Lung (tissue), 12 donors: Measurements from ENCODE around the gene COL13A1. TPM values are rescaled to one million over a fixed set of nuclear protein-coding genes. Genes with fewer than 3 reads are reported as not detected.

Experiments
- ATAC-seq: fragments of 200-7000 bp; cut with Tn5 transposase; one replicate; pipeline ENCODE4 v1.9.1; 2020; ENCODE audit warnings: moderate number of reproducible peaks; ENCODE audit not compliant: insufficient read depth, low FRiP score
- DNase-seq, 3 donors: peaks; one replicate each; pipeline ENCODE4 v3.0.0-alpha.2; 2013 to 2017
- H3K27ac ChIP-seq, 2 donors: one replicate each; pipeline ENCODE4 v1.5.1; 2013; ENCODE audit warnings: mild to moderate bottlenecking in 2 of 2, moderate library complexity in 2 of 2, control low read depth in 1 of 2, inconsistent platforms in 1 of 2, low read depth in 1 of 2, low read length in 1 of 2
- H3K27me3 ChIP-seq, 3 donors: one replicate each; pipeline ENCODE4 v1.5.1; 2013; ENCODE audit warnings: low read length in 2 of 3; ENCODE audit not compliant: control insufficient read depth in 3 of 3, insufficient read depth in 3 of 3
- H3K36me3 ChIP-seq, 4 donors: one replicate each; pipeline ENCODE4 v1.5.1; 2013; ENCODE audit warnings: low read length in 4 of 4, mild to moderate bottlenecking in 1 of 4, moderate library complexity in 1 of 4; ENCODE audit not compliant: control insufficient read depth in 4 of 4, insufficient read depth in 4 of 4
- H3K4me1 ChIP-seq, 5 donors: one replicate each; pipeline ENCODE4 v1.5.1; 2013; ENCODE audit warnings: low read length in 5 of 5, mild to moderate bottlenecking in 2 of 5, moderate library complexity in 1 of 5; ENCODE audit not compliant: control insufficient read depth in 5 of 5, insufficient read depth in 5 of 5
- H3K4me3 ChIP-seq: one replicate; pipeline ENCODE4 v1.5.1; 2013; ENCODE audit warnings: mild to moderate bottlenecking, control low read depth, moderate library complexity
- H3K9ac ChIP-seq, 2 donors: one replicate each; pipeline ENCODE4 v1.5.1; 2013; ENCODE audit warnings: low read length in 2 of 2, control low read depth in 1 of 2; ENCODE audit not compliant: insufficient read depth in 1 of 2
- H3K9me3 ChIP-seq, 4 donors: one replicate each; pipeline ENCODE4 v1.5.1; 2013; ENCODE audit warnings: low read length in 3 of 4, mild to moderate bottlenecking in 1 of 4, moderate library complexity in 1 of 4; ENCODE audit not compliant: control insufficient read depth in 4 of 4, insufficient read depth in 3 of 4
- CTCF ChIP-seq: IDR thresholded peaks from 2 replicates; pipeline ENCODE4 v1.5.1; 2012; ENCODE audit warnings: mild to moderate bottlenecking; ENCODE audit errors: control extremely low read depth, extremely low read depth
- WGBS, 2 donors: extraction: QIAGEN DNeasy Blood & Tissue Kit; methylation state at CpG; one replicate each; pipeline ENCODE4 v1.1.7; 2013; 5-methylcytosine and 5-hydroxymethylcytosine counted together
- polyA plus RNA-seq, 2 donors: library from polyadenylated mRNA; stranded (reverse); fragments of 200-250 nt; gene quantifications; one replicate each; pipeline ENCODE4 v1.2.1, GENCODE V29; 2013
- total RNA-seq, 2 donors: library from RNA; depleted of rRNA in 1 of 2; stranded (reverse); fragments of >200 nt in 1 of 2; gene quantifications; one replicate each; pipeline ENCODE4 v1.2.1, GENCODE V29; 2014 to 2021
- donor health status: control.
- donor health status: control.
- donor health status: Bipolar disorder and iron deficiency.
- donor health status: healthy.
- donor health status: DM: yes; HTN: yes; CAD: no.

The COL13A1 gene
- total and polyA plus RNA-seq, 4 donors, result 2.7 to 42.1 (median 5.6) TPM

DNA sequence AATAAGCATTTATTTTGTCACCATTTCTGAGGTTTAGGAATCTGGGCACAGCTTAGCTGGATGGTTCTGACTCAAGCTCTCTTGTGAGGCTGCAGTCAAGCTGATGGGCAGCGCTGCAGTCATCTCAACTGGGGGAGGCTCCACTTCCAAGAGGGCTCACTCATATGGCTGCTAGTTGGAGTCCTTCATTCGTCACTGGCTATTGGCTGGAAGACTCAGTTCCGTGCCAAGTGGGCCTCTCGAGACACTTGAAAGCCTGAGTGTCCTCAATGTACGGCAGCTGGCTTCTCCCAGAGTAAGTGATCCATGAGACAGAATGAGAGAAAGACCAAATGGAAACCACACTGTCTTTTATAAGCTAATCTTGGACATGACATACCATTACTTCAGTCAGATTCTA lies 21.6 kb upstream of the COL13A1 start:
- ATAC-seq (no peak), DNase-seq (peak; percentile 89 to 97 (median 94))
- TF ChIP-seq CTCF, result no peak
- Histone ChIP-seq H3K9ac (no peak overlapping the region), H3K4me1 (peaks cover 0 to 35% (median 13%) of the 10 kb centered on the region in 5 donors), H3K27me3 (no peaks in the 10 kb centered on the region), H3K36me3 (no peaks in the 10 kb centered on the region), H3K27ac (no peak overlapping the region), H3K9me3 (no peaks in the 10 kb centered on the region), H3K4me3 (no peak overlapping the region)
- 58 to 73% methylated on average over 5 of the region's 5 CpGs for WGBS, 2 donors

- H3K4me3 ChIP-seq, result no peak overlapping the region
- no peaks in the 10 kb centered on the region for H3K9me3 ChIP-seq
- ATAC-seq (no peak), DNase-seq (no peak)
- TF ChIP-seq CTCF, result no peak
- no peak overlapping the region for H3K27ac ChIP-seq
- peaks cover 0 to 26% (median 12%) of the 10 kb centered on the region in 5 donors for H3K4me1 ChIP-seq
- no peaks in the 10 kb centered on the region for H3K27me3 ChIP-seq
- H3K36me3 ChIP-seq, result no peaks in the 10 kb centered on the region
- 45 to 74% methylated on average over 3 of the region's 3 CpGs for WGBS, 2 donors
- no peak overlapping the region for H3K9ac ChIP-seq
These were observed 20.1 kb upstream of the COL13A1 start for GRCh38 chr10:69781576-69781975.

GRCh38 chr10:69783515-69783914 lies 18.2 kb upstream of the COL13A1 start:
- H3K36me3 ChIP-seq, result no peaks in the 10 kb centered on the region
- ATAC-seq (no peak), DNase-seq (no peak)
- no peak overlapping the region for H3K4me3 ChIP-seq
- TF ChIP-seq CTCF, result no peak
- no peaks in the 10 kb centered on the region for H3K9me3 ChIP-seq
- H3K4me1 ChIP-seq, result peaks cover 0 to 15% (median 6%) of the 10 kb centered on the region in 5 donors
- no peak overlapping the region for H3K9ac ChIP-seq
- no peaks in the 10 kb centered on the region for H3K27me3 ChIP-seq
- H3K27ac ChIP-seq, result no peak overlapping the region
- 52 to 57% methylated on average over 2 of the region's 2 CpGs for WGBS, 2 donors

DNA sequence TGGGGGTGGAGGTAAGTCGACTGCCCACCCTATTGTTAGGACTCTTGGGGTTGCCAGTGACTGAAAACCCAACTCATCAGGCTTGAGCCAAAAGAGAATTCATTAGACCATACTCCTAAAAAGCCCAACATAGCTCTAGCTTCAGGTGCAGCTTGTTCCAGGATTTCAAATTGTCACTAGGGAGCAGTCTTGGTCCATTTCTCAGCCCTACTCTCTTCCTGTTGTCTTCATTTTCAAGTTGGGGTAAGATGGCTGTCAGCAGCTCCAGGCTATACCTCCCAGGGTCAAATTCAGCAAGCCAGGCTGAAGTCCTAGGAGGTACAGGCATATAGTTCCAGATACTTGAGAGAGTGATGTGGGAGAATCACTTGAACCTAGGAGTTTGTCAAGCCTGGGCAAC lies 14.9 kb upstream of the COL13A1 start:
- Histone ChIP-seq H3K4me1 (no peaks in the 10 kb centered on the region), H3K9me3 (no peaks in the 10 kb centered on the region), H3K27me3 (no peaks in the 10 kb centered on the region), H3K36me3 (no peaks in the 10 kb centered on the region), H3K9ac (no peak overlapping the region), H3K27ac (no peak overlapping the region), H3K4me3 (no peak overlapping the region)
- no peak for ATAC-seq
- peak in 1 of 3 donors; percentile 60 for DNase-seq
- no peak for TF ChIP-seq CTCF
- 83% methylated on average over 1 of the region's 1 CpG for WGBS, 2 donors
